DOHH2 (cell line): ENCODE measurements around the gene SET.

ENCODE experiments used
- CTCF ChIP-seq: fragments of 200-600 bp; sonication (generic); IDR thresholded peaks from one replicate; pipeline ENCODE4 v1.5.1; 2014; ENCODE audit warnings: antibody characterized with exemption, mild to moderate bottlenecking, low read depth, low read length; ENCODE audit not compliant: poor library complexity, severe bottlenecking
- EZH2phosphoT487 ChIP-seq: fragments of 200-600 bp; sonication (generic); IDR thresholded peaks from 2 replicates; pipeline ENCODE4 v1.6.1; 2017; ENCODE audit warnings: borderline replicate concordance, mild to moderate bottlenecking, antibody characterized with exemption, low read length, moderate library complexity, mixed read lengths

DNA sequence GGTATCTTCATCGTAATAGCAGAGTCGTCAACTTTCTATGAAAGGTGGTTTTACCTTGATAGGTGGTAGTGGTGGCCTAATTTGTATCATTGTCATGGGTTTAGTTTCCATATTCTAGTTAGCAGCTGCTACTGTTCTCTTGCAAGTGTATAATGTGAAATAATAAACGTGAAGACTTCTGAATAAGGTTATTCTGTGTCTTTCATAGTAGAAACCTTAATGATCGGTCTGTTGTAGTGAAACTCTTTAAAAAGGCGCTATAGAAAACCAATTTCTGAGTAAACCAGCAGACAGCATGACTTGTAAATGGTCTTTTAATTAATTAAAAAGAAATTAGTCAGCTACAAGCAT is 1.6 kb downstream of the SET start:
- TF ChIP-seq CTCF (no peak), EZH2phosphoT487 (no peak)
